ENCODE results near the gene GCN1. TPM values are rescaled to one million over a fixed set of nuclear protein-coding genes. Genes with fewer than 3 reads are reported as not detected.

The GCN1 gene
- total and polyA plus RNA-seq, 2 of the 8 experiments (the other 6 are each of a cell fraction or from before 2014, with no cell fraction given), result 61.4 to 133 TPM

- no peak for TF ChIP-seq CHD7 (IDR thresholded peaks at IDR 0.05; ENCODE audit: insufficient replicate concordance, low read length)
- no peak for TF ChIP-seq SRF (IDR thresholded peaks at IDR 0.05; ENCODE audit: low read depth, low read length)
- no peak for TF ChIP-seq RXRA (IDR thresholded peaks at IDR 0.05; ENCODE audit: insufficient read depth, low read depth, low read length)
- no peak for TF ChIP-seq CTCF (IDR thresholded peaks at IDR 0.05; ENCODE audit: control extremely low read depth in 1 of 3, insufficient read depth in 1 of 3, low read depth in 1 of 3, low read length in 3 of 3)
- no peak for TF ChIP-seq GABPA (IDR thresholded peaks at IDR 0.05; ENCODE audit: borderline replicate concordance, insufficient read depth, low read length)
- TF ChIP-seq EGR1 (IDR thresholded peaks at IDR 0.05; ENCODE audit: borderline replicate concordance, low read depth, low read length), result no peak
- TF ChIP-seq HDAC6 (IDR thresholded peaks at IDR 0.05; ENCODE audit: low read depth, low read length), result no peak
- TF ChIP-seq EP300 (IDR thresholded peaks at IDR 0.05; ENCODE audit: borderline replicate concordance in 1 of 2, low read depth in 2 of 2, low read length in 2 of 2), result no peak
- TF ChIP-seq MAFK (IDR thresholded peaks at IDR 0.05; ENCODE audit: low read depth, low read length), result no peak
Measured at GRCh38 chr12:120238217-120238616, 43.7 kb upstream of the GCN1 start (continued).

Data from H1 (cell line).